ENCODE results near the gene CCDC8.

Gene CCDC8

GRCh38 chr19:46393456-46394401, 19.6 kb downstream of the CCDC8 start:
- Histone ChIP-seq H3K4me3 (ENCODE audit: low read depth, low read length) (no peak overlapping the region), H3K27me3 (ENCODE audit: control insufficient read depth, insufficient read depth, low read length) (no peaks in the 10 kb centered on the region), H3K9me3 (ENCODE audit: control insufficient read depth, insufficient read depth, low read length) (no peaks in the 10 kb centered on the region), H3K36me3 (ENCODE audit: control insufficient read depth, insufficient read depth, low read length) (peaks cover 24% of the 10 kb centered on the region), H3K9ac (ENCODE audit: low read depth, low read length) (no peak overlapping the region), H3K4me1 (ENCODE audit: control insufficient read depth, insufficient read depth, low read length) (peaks cover 2% of the 10 kb centered on the region)

- Histone ChIP-seq H3K9me3 (ENCODE audit: control insufficient read depth, insufficient read depth, low read length) (no peaks in the 10 kb centered on the region), H3K4me1 (ENCODE audit: control insufficient read depth, insufficient read depth, low read length) (peaks cover 2% of the 10 kb centered on the region), H3K36me3 (ENCODE audit: control insufficient read depth, insufficient read depth, low read length) (peaks cover 33% of the 10 kb centered on the region), H3K9ac (ENCODE audit: low read depth, low read length) (no peak overlapping the region), H3K27me3 (ENCODE audit: control insufficient read depth, insufficient read depth, low read length) (no peaks in the 10 kb centered on the region), H3K4me3 (ENCODE audit: low read depth, low read length) (no peak overlapping the region)
Observed at GRCh38 chr19:46392837-46393236, 20.5 kb downstream of the CCDC8 start.

- Histone ChIP-seq H3K4me1 (ENCODE audit: control insufficient read depth, insufficient read depth, low read length) (no peaks in the 10 kb centered on the region), H3K4me3 (ENCODE audit: low read depth, low read length) (no peak overlapping the region), H3K9me3 (ENCODE audit: control insufficient read depth, insufficient read depth, low read length) (no peaks in the 10 kb centered on the region), H3K27me3 (ENCODE audit: control insufficient read depth, insufficient read depth, low read length) (no peaks in the 10 kb centered on the region), H3K9ac (ENCODE audit: low read depth, low read length) (no peak overlapping the region), H3K36me3 (ENCODE audit: control insufficient read depth, insufficient read depth, low read length) (peaks cover 37% of the 10 kb centered on the region)
Observed at GRCh38 chr19:46392252-46392801, 21.0 kb downstream of the CCDC8 start.

- no peaks in the 10 kb centered on the region for H3K9me3 ChIP-seq (ENCODE audit: control insufficient read depth, insufficient read depth, low read length)
- no peaks in the 10 kb centered on the region for H3K4me1 ChIP-seq (ENCODE audit: control insufficient read depth, insufficient read depth, low read length)
- H3K4me3 ChIP-seq (ENCODE audit: low read depth, low read length): no peak overlapping the region
- H3K27me3 ChIP-seq (ENCODE audit: control insufficient read depth, insufficient read depth, low read length): no peaks in the 10 kb centered on the region
- H3K36me3 ChIP-seq (ENCODE audit: control insufficient read depth, insufficient read depth, low read length): peaks cover 43% of the 10 kb centered on the region
- no peak overlapping the region for H3K9ac ChIP-seq (ENCODE audit: low read depth, low read length)
Observed at GRCh38 chr19:46391296-46392251, 21.8 kb downstream of the CCDC8 start.

GRCh38 chr19:46390866-46391265, 22.5 kb downstream of the CCDC8 start:
- Histone ChIP-seq H3K4me3 (ENCODE audit: low read depth, low read length) (no peak overlapping the region), H3K9ac (ENCODE audit: low read depth, low read length) (no peak overlapping the region), H3K4me1 (ENCODE audit: control insufficient read depth, insufficient read depth, low read length) (no peaks in the 10 kb centered on the region), H3K9me3 (ENCODE audit: control insufficient read depth, insufficient read depth, low read length) (no peaks in the 10 kb centered on the region), H3K27me3 (ENCODE audit: control insufficient read depth, insufficient read depth, low read length) (no peaks in the 10 kb centered on the region), H3K36me3 (ENCODE audit: control insufficient read depth, insufficient read depth, low read length) (peaks cover 47% of the 10 kb centered on the region)

- Histone ChIP-seq H3K36me3 (ENCODE audit: control insufficient read depth, insufficient read depth, low read length) (peaks cover 47% of the 10 kb centered on the region), H3K9ac (ENCODE audit: low read depth, low read length) (no peak overlapping the region), H3K4me1 (ENCODE audit: control insufficient read depth, insufficient read depth, low read length) (no peaks in the 10 kb centered on the region), H3K9me3 (ENCODE audit: control insufficient read depth, insufficient read depth, low read length) (no peaks in the 10 kb centered on the region), H3K27me3 (ENCODE audit: control insufficient read depth, insufficient read depth, low read length) (no peaks in the 10 kb centered on the region), H3K4me3 (ENCODE audit: low read depth, low read length) (no peak overlapping the region)
Observed at GRCh38 chr19:46390121-46390858, 23.1 kb downstream of the CCDC8 start.

GRCh38 chr19:46388311-46389095, 24.9 kb downstream of the CCDC8 start:
- Histone ChIP-seq H3K9ac (ENCODE audit: low read depth, low read length) (no peak overlapping the region), H3K4me1 (ENCODE audit: control insufficient read depth, insufficient read depth, low read length) (no peaks in the 10 kb centered on the region), H3K27me3 (ENCODE audit: control insufficient read depth, insufficient read depth, low read length) (no peaks in the 10 kb centered on the region), H3K4me3 (ENCODE audit: low read depth, low read length) (no peak overlapping the region), H3K36me3 (ENCODE audit: control insufficient read depth, insufficient read depth, low read length) (peaks cover 64% of the 10 kb centered on the region), H3K9me3 (ENCODE audit: control insufficient read depth, insufficient read depth, low read length) (no peaks in the 10 kb centered on the region)

GRCh38 chr19:46387713-46388130, 25.6 kb downstream of the CCDC8 start:
- no peaks in the 10 kb centered on the region for H3K9me3 ChIP-seq (ENCODE audit: control insufficient read depth, insufficient read depth, low read length)
- no peaks in the 10 kb centered on the region for H3K27me3 ChIP-seq (ENCODE audit: control insufficient read depth, insufficient read depth, low read length)
- peaks cover 64% of the 10 kb centered on the region for H3K36me3 ChIP-seq (ENCODE audit: control insufficient read depth, insufficient read depth, low read length)
- H3K9ac ChIP-seq (ENCODE audit: low read depth, low read length): no peak overlapping the region
- H3K4me3 ChIP-seq (ENCODE audit: low read depth, low read length): no peak overlapping the region
- H3K4me1 ChIP-seq (ENCODE audit: control insufficient read depth, insufficient read depth, low read length): no peaks in the 10 kb centered on the region

GRCh38 chr19:46386996-46387712, 26.2 kb downstream of the CCDC8 start:
- no peaks in the 10 kb centered on the region for H3K4me1 ChIP-seq (ENCODE audit: control insufficient read depth, insufficient read depth, low read length)

GRCh38 chr19:46386151-46386550, 27.2 kb downstream of the CCDC8 start:
- Histone ChIP-seq H3K9me3 (ENCODE audit: control insufficient read depth, insufficient read depth, low read length) (no peaks in the 10 kb centered on the region), H3K27me3 (ENCODE audit: control insufficient read depth, insufficient read depth, low read length) (no peaks in the 10 kb centered on the region), H3K4me1 (ENCODE audit: control insufficient read depth, insufficient read depth, low read length) (no peaks in the 10 kb centered on the region), H3K4me3 (ENCODE audit: low read depth, low read length) (no peak overlapping the region), H3K36me3 (ENCODE audit: control insufficient read depth, insufficient read depth, low read length) (peaks cover 63% of the 10 kb centered on the region), H3K9ac (ENCODE audit: low read depth, low read length) (no peak overlapping the region)

More at GRCh38 chr19:46386996-46387712, 26.2 kb downstream of the CCDC8 start:
- Histone ChIP-seq H3K27me3 (ENCODE audit: control insufficient read depth, insufficient read depth, low read length) (no peaks in the 10 kb centered on the region), H3K9me3 (ENCODE audit: control insufficient read depth, insufficient read depth, low read length) (no peaks in the 10 kb centered on the region), H3K4me3 (ENCODE audit: low read depth, low read length) (no peak overlapping the region), H3K36me3 (ENCODE audit: control insufficient read depth, insufficient read depth, low read length) (peaks cover 65% of the 10 kb centered on the region), H3K9ac (ENCODE audit: low read depth, low read length) (no peak overlapping the region)

All from iPS-15b (cell line).